Trophoblast cell (in vitro differentiated cells and primary cell): Measurements from ENCODE around the gene DPP6.

ENCODE experiments used
- DNase-seq, 2 donors: peaks; one replicate each; pipeline ENCODE4 v3.0.0-alpha.2; 2016
- H2AFZ ChIP-seq: 2 replicates; pipeline ENCODE4 v1.6.1; 2013; ENCODE audit warnings: low read length, moderate library complexity, mild to moderate bottlenecking; ENCODE audit not compliant: insufficient read depth, poor library complexity
- H2AK5ac ChIP-seq: 2 replicates; pipeline ENCODE4 v1.6.1; 2013; ENCODE audit warnings: mild to moderate bottlenecking, low read length
- H2BK120ac ChIP-seq: 2 replicates; pipeline ENCODE4 v1.6.1; 2013; ENCODE audit warnings: low read length, mild to moderate bottlenecking, moderate library complexity; ENCODE audit not compliant: insufficient read depth, poor library complexity
- H2BK12ac ChIP-seq: 2 replicates; pipeline ENCODE4 v1.6.1; 2013; ENCODE audit warnings: mild to moderate bottlenecking, low read length, moderate library complexity
- H2BK5ac ChIP-seq: 2 replicates; pipeline ENCODE4 v1.6.1; 2013; ENCODE audit warnings: low read length, low read depth, moderate library complexity, mild to moderate bottlenecking; ENCODE audit not compliant: poor library complexity
- H3K14ac ChIP-seq: 2 replicates; pipeline ENCODE4 v1.6.1; 2013; ENCODE audit warnings: mild to moderate bottlenecking, low read length
- H3K18ac ChIP-seq: 2 replicates; pipeline ENCODE4 v1.6.1; 2013; ENCODE audit warnings: mild to moderate bottlenecking, low read length
- H3K23ac ChIP-seq: 2 replicates; pipeline ENCODE4 v1.6.1; 2013; ENCODE audit warnings: low read length
- H3K27ac ChIP-seq: 2 replicates; pipeline ENCODE4 v1.5.1; 2013; ENCODE audit warnings: low read depth, mild to moderate bottlenecking, inconsistent platforms, low read length, moderate library complexity
- H3K27me3 ChIP-seq: 2 replicates; pipeline ENCODE4 v1.6.1; 2013; ENCODE audit warnings: inconsistent platforms, mild to moderate bottlenecking, low read length, moderate library complexity; ENCODE audit not compliant: insufficient read depth
- H3K36me3 ChIP-seq, 2 experiments: 1 replicate in 1 of 2; 2 replicates in 1 of 2; pipeline ENCODE4 v1.6.1; 2013; ENCODE audit warnings: low read length in 2 of 2, mild to moderate bottlenecking in 2 of 2, moderate library complexity in 1 of 2; ENCODE audit not compliant: insufficient read depth in 2 of 2, control insufficient read depth in 1 of 2
- H3K4ac ChIP-seq: 2 replicates; pipeline ENCODE4 v1.6.1; 2013; ENCODE audit warnings: low read depth, mild to moderate bottlenecking, low read length, moderate library complexity
- H3K4me1 ChIP-seq, 2 experiments: 1 replicate in 1 of 2; 2 replicates in 1 of 2; pipeline ENCODE4 v1.6.1; 2013; ENCODE audit warnings: low read length in 2 of 2, mild to moderate bottlenecking in 2 of 2, moderate library complexity in 1 of 2; ENCODE audit not compliant: insufficient read depth in 2 of 2, control insufficient read depth in 1 of 2
- H3K4me2 ChIP-seq: 2 replicates; pipeline ENCODE4 v1.6.1; 2013; ENCODE audit warnings: inconsistent platforms, mild to moderate bottlenecking, low read length, moderate library complexity
- H3K4me3 ChIP-seq: 2 replicates; pipeline ENCODE4 v1.5.1; 2013; ENCODE audit warnings: mild to moderate bottlenecking, low read depth, low read length, inconsistent platforms
- H3K79me1 ChIP-seq: one replicate; pipeline ENCODE4 v1.6.1; 2013; ENCODE audit warnings: low read length
- H3K79me2 ChIP-seq: 2 replicates; pipeline ENCODE4 v1.6.1; 2013; ENCODE audit warnings: low read length, mild to moderate bottlenecking; ENCODE audit not compliant: control insufficient read depth, insufficient read depth, poor library complexity
- H3K9ac ChIP-seq: 2 replicates; pipeline ENCODE4 v1.6.1; 2013; ENCODE audit warnings: mild to moderate bottlenecking, low read length
- H3K9me3 ChIP-seq: 2 replicates; pipeline ENCODE4 v1.6.1; 2013; ENCODE audit warnings: low read depth, mild to moderate bottlenecking, control low read depth, inconsistent platforms, low read length; ENCODE audit not compliant: insufficient read depth
- H4K12ac ChIP-seq: 2 replicates; pipeline ENCODE4 v1.6.1; 2013; ENCODE audit warnings: low read depth, mild to moderate bottlenecking, low read length, moderate library complexity
- H4K8ac ChIP-seq: 2 replicates; pipeline ENCODE4 v1.6.1; 2013; ENCODE audit warnings: low read depth, mild to moderate bottlenecking, low read length, moderate library complexity
- H4K91ac ChIP-seq: one replicate; pipeline ENCODE4 v1.6.1; 2013; ENCODE audit warnings: low read depth, mild to moderate bottlenecking, low read length, moderate library complexity
- WGBS: extraction: QIAGEN DNeasy Blood & Tissue Kit; methylation state at CpG from one replicate; pipeline ENCODE4 v1.1.7; 2013; ENCODE audit warnings: missing lambda C conversion rate; ENCODE audit not compliant: insufficient read length, insufficient coverage; ENCODE audit errors: extremely low coverage; 5-methylcytosine and 5-hydroxymethylcytosine counted together

The DPP6 gene

DNA sequence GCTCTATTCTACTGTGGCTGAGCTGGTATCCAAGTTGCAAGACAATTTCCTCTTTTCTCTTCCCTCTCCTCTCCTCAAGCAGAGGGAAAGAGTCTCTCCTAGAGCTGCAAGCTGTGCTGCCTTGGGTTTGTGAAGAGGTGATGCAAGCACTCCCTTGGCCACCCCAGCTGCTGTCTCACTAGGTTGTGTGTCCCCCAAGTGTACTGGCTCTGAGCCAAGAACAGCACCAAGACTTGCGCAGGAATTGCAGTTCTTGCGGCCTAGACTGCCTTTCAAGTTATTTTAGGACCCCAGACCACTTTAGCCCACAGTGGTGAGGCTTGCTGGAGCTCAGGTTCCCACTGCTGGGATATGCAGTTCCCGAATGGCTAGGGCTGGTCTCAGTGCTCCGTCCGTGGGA is 411.6 kb downstream of the DPP6 start:
- no peak overlapping the region for H4K91ac ChIP-seq
- no peak for DNase-seq
- H3K4ac ChIP-seq: no peak overlapping the region
- H3K9me3 ChIP-seq: no peaks in the 10 kb centered on the region
- no peak overlapping the region for H3K14ac ChIP-seq
- no peak overlapping the region for H4K12ac ChIP-seq
- H4K8ac ChIP-seq: no peak overlapping the region
- H3K4me3 ChIP-seq: no peak overlapping the region
- no peak overlapping the region for H2BK12ac ChIP-seq
- no peak overlapping the region for H2AK5ac ChIP-seq
- H3K4me2 ChIP-seq: no peak overlapping the region
- WGBS: no CpG with 5 or more reads among the region's 5 CpGs
- H3K4me1 ChIP-seq: no peaks in the 10 kb centered on the region
- no peak overlapping the region for H2AFZ ChIP-seq
- no peak overlapping the region for H3K27ac ChIP-seq
- no peak overlapping the region for H3K18ac ChIP-seq
- no peak overlapping the region for H3K23ac ChIP-seq
- H3K79me2 ChIP-seq: no peaks in the 10 kb centered on the region
- no peak overlapping the region for H2BK120ac ChIP-seq
- H3K36me3 ChIP-seq: no peaks in the 10 kb centered on the region
- H3K9ac ChIP-seq: no peak overlapping the region
- H3K79me1 ChIP-seq: no peaks in the 10 kb centered on the region
- H3K27me3 ChIP-seq: no peaks in the 10 kb centered on the region
- H2BK5ac ChIP-seq: no peak overlapping the region

DNA sequence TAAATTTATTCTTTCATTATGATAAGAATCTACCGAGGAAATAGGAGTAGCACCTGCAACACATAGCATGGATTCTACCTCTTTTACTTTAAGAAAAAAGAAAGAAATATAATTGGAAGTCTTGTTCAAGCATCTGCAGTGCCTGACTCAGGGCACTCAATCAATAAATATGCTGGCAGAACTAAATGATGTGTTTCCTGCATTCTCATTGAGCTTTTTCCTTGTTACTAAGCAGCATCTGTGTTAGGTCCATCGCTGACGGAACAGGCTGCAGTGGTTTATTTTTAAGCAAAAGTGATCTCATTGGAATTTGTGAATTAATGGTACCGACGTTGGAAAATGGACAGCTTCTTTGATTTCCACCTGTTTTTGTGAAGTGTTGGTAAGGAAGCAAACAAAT is 417.5 kb downstream of the DPP6 start:
- Histone ChIP-seq H2AK5ac (no peak overlapping the region), H3K9me3 (no peaks in the 10 kb centered on the region), H3K4me1 (no peaks in the 10 kb centered on the region), H3K4ac (no peak overlapping the region), H2BK12ac (no peak overlapping the region), H4K12ac (no peak overlapping the region), H4K91ac (no peak overlapping the region), H4K8ac (no peak overlapping the region), H2BK5ac (no peak overlapping the region), H3K18ac (no peak overlapping the region), H2BK120ac (no peak overlapping the region), H3K9ac (no peak overlapping the region), H3K79me2 (no peaks in the 10 kb centered on the region), H3K36me3 (no peaks in the 10 kb centered on the region), H3K14ac (no peak overlapping the region), H3K27me3 (no peaks in the 10 kb centered on the region), H3K4me2 (no peak overlapping the region), H3K79me1 (no peaks in the 10 kb centered on the region), H2AFZ (no peak overlapping the region), H3K27ac (no peak overlapping the region), H3K23ac (no peak overlapping the region), H3K4me3 (no peak overlapping the region)
- no CpG with 5 or more reads among the region's 5 CpGs for WGBS
- no peak for DNase-seq

DNA sequence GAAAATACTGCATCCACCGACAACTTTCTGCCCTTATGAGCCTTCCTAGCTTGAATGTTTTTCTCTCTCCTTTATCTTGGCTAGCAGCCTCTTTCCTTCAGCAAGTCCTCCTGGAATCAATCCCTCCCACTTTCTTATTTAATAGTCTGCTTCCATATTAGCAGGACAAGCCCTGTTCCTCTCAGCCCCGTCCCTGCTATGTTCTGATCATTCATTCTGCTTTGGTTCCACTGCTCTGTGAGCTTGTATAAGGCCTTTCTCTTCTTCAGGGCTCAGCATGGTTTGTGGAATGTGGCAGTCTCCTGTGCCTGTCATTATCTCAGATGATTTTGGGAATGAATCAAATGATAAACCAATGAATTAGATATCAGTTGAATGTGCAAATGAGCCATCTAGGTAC is 420.1 kb downstream of the DPP6 start:
- H3K36me3 ChIP-seq: no peaks in the 10 kb centered on the region
- no peak overlapping the region for H2AFZ ChIP-seq
- no peaks in the 10 kb centered on the region for H3K9me3 ChIP-seq
- H3K18ac ChIP-seq: no peak overlapping the region
- H2BK5ac ChIP-seq: no peak overlapping the region
- no peaks in the 10 kb centered on the region for H3K79me1 ChIP-seq
- WGBS: no CpG with 5 or more reads among the region's 2 CpGs
- H3K27me3 ChIP-seq: no peaks in the 10 kb centered on the region
- no peak overlapping the region for H2BK120ac ChIP-seq
- no peak overlapping the region for H3K4me2 ChIP-seq
- no peaks in the 10 kb centered on the region for H3K79me2 ChIP-seq
- H3K27ac ChIP-seq: no peak overlapping the region
- no peak overlapping the region for H4K91ac ChIP-seq
- H3K14ac ChIP-seq: no peak overlapping the region
- no peaks in the 10 kb centered on the region for H3K4me1 ChIP-seq
- DNase-seq: no peak
- H3K4ac ChIP-seq: no peak overlapping the region
- H3K4me3 ChIP-seq: no peak overlapping the region
- no peak overlapping the region for H2BK12ac ChIP-seq
- H2AK5ac ChIP-seq: no peak overlapping the region
- no peak overlapping the region for H4K8ac ChIP-seq
- no peak overlapping the region for H3K9ac ChIP-seq
- H4K12ac ChIP-seq: no peak overlapping the region
- H3K23ac ChIP-seq: no peak overlapping the region

DNA sequence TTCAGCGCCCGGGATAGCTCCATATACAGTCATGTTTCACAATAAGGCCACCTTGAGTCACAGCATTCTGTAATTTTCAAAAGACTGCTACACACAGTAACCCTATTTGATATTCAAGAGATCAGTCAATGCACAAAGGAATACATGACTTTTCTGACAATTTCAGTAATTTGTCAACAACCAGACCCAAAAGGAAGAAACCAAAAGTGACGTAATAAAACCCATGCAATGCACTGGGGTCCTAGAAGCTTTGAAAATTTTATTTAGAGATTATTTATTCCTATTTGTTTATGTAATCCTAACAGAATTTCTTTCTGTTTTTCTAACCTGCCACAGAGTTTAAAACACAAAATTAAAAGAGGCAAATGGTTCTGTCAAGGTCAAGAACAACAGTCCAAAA is 421.2 kb downstream of the DPP6 start:
- no peak overlapping the region for H4K12ac ChIP-seq
- no peak for DNase-seq
- H3K23ac ChIP-seq: no peak overlapping the region
- no peak overlapping the region for H4K91ac ChIP-seq
- no peak overlapping the region for H3K4me3 ChIP-seq
- H2BK5ac ChIP-seq: no peak overlapping the region
- H3K79me2 ChIP-seq: no peaks in the 10 kb centered on the region
- no peak overlapping the region for H2AK5ac ChIP-seq
- no peak overlapping the region for H3K9ac ChIP-seq
- H3K36me3 ChIP-seq: no peaks in the 10 kb centered on the region
- H3K27me3 ChIP-seq: no peaks in the 10 kb centered on the region
- no peaks in the 10 kb centered on the region for H3K4me1 ChIP-seq
- H2AFZ ChIP-seq: no peak overlapping the region
- H3K18ac ChIP-seq: no peak overlapping the region
- H4K8ac ChIP-seq: no peak overlapping the region
- no peak overlapping the region for H2BK120ac ChIP-seq
- no peak overlapping the region for H3K4me2 ChIP-seq
- WGBS: no CpG with 5 or more reads among the region's 3 CpGs
- H3K27ac ChIP-seq: peak overlapping the region; percentile 60
- H3K79me1 ChIP-seq: no peaks in the 10 kb centered on the region
- H3K9me3 ChIP-seq: no peaks in the 10 kb centered on the region
- H3K4ac ChIP-seq: no peak overlapping the region
- no peak overlapping the region for H2BK12ac ChIP-seq
- no peak overlapping the region for H3K14ac ChIP-seq
